GM12875 (cell line): ENCODE results near the gene TRPV2.
"Not testable (repeated sequence)": the region's sequence is repeated elsewhere in the genome, so short reads cannot be mapped to it uniquely, and the experiment has no call there.

Experiments used
- H3K4me3 ChIP-seq: one replicate; pipeline ENCODE4 v1.5.1; 2011; ENCODE audit warnings: low read depth, low read length, control low read depth
- CTCF ChIP-seq: IDR thresholded peaks from 2 replicates; pipeline ENCODE4 v1.5.1; 2011; ENCODE audit warnings: low read depth, mild to moderate bottlenecking, control low read depth, inconsistent platforms, low read length, moderate library complexity, borderline replicate concordance; ENCODE audit not compliant: insufficient read depth

Gene TRPV2

GRCh38 chr17:16380640-16381495 is 34.5 kb upstream of the TRPV2 start, which contains the start of gene UBB:
Gene UBB (plus strand): TSS chr17:16381091. CDS start chr17:16381908, 817 bp downstream.
- H3K4me3 ChIP-seq, result peak within 1 kb of the TSS; percentile 75
- TF ChIP-seq CTCF, result peak; percentile 42

DNA sequence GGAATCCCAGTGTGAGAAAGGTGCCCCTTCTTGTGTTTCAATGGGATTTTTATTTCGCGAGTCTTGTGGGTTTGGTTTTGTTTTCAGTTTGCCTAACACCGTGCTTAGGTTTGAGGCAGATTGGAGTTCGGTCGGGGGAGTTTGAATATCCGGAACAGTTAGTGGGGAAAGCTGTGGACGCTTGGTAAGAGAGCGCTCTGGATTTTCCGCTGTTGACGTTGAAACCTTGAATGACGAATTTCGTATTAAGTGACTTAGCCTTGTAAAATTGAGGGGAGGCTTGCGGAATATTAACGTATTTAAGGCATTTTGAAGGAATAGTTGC is 33.9 kb upstream of the TRPV2 start:
- TF ChIP-seq CTCF, result no peak
- peak overlapping the region; percentile 75 for H3K4me3 ChIP-seq

DNA sequence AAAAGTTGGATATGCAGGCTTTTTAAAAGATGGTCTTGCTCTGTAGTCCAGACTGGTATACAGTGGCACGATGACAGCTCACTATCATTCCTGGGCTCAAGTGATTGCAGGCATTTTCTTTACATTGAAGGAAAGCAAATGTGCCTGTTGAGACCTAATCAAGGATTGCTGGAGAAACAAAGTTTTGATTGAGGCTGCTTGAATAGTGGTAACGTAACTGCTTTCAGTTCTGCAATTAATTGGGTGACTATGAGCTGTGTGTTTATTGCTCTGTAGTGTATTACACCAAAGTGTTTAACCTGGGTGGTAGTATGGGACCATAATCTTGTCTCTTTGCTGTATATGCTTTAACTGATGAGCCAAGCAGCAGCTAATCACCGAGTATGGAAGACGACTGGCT is 32.2 kb upstream of the TRPV2 start:
- no peak overlapping the region for H3K4me3 ChIP-seq
- TF ChIP-seq CTCF, result no peak

DNA sequence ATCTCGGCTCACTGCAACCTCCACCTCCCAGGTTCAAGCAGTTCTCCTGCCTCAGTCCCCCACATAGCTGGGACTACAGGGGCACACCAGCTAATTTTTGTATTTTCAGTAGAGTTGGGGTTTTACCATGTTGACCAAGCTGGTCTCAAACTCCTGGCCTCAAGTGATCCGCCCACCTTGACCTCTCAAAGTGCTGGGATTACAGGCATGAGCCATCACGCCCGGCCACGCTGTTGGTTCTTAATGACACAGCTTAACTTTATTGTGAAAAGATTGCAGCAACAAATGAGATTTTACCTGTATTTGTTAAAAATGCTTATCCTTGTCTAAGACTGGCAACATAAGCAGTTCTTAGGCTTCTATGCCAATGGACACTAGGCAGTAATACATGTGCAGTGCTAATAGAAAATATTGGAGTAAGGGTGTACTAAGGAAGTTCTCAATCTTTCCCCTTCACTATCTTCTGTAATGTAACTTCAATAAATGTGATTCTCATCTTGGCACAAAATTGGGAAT is 31.5 kb upstream of the TRPV2 start:
- H3K4me3 ChIP-seq, result no peak overlapping the region
- no peak for TF ChIP-seq CTCF

GRCh38 chr17:16384557-16384956 is 30.8 kb upstream of the TRPV2 start:
- no peak overlapping the region for H3K4me3 ChIP-seq
- no peak for TF ChIP-seq CTCF

DNA sequence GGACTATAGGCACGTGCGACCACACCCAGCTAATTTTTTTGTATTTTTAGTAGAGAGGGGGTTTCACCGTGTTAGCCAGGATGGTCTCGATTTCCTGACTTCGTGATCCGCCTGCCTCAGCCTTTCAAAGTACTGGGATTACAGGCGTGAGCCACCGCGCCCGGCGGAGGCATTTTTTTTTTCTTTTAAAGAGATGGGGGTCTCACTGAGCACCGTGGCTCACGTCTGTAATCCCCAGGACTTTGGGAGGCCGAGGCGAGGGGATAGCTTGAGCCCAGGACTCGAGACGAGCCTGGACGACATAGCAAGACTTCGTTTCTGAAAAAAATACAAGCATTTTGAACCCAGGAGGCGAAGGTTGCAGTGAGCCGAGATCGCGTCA is 29.3 kb upstream of the TRPV2 start:
- peak overlapping the region; percentile 63 for H3K4me3 ChIP-seq

DNA sequence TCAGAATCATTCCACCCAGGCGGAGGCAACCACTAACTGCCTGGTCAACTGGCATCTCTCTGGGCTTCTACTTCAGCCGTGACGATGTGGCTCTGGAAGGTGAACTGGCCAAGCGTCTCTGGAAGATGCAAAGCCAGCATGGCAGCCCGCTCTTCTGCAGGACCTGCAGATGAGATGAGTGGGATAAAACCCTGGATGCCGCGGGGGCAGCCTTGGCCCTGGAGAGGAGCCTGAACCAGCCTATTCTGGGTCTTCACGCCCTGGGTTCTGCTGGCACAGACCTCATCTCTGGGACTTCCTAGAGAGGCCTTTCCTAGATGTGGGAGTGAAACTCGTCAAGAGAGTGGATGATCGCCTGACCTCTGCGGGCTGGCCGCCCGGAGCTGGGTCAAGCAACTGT is 23.9 kb upstream of the TRPV2 start:
- TF ChIP-seq CTCF, result no peak
- H3K4me3 ChIP-seq, result no peak overlapping the region

- not testable (repeated sequence) for H3K4me3 ChIP-seq
Observed at GRCh38 chr17:16392491-16392890, 22.9 kb upstream of the TRPV2 start.

GRCh38 chr17:16395887-16396286 is 19.5 kb upstream of the TRPV2 start:
- not testable (repeated sequence) for H3K4me3 ChIP-seq

- H3K4me3 ChIP-seq, result not testable (repeated sequence)
Observed at GRCh38 chr17:16396693-16397092, 18.7 kb upstream of the TRPV2 start.
